ENCODE measurements around the gene UNC79.
"Not testable (repeated sequence)": the region's sequence is repeated elsewhere in the genome, so short reads cannot be mapped to it uniquely, and the experiment has no call there.

The UNC79 gene

GRCh38 chr14:93496856-93497741 lies 66.4 kb downstream of the UNC79 start:
- DNase-seq: no peak

GRCh38 chr14:93510056-93510455 lies 79.3 kb downstream of the UNC79 start:
- no peak for DNase-seq

- no peak for DNase-seq
These were observed 80.3 kb downstream of the UNC79 start for GRCh38 chr14:93511001-93511400.

- no peak for DNase-seq
These were observed 89.4 kb downstream of the UNC79 start for GRCh38 chr14:93520053-93520607.

GRCh38 chr14:93522221-93522620 lies 91.5 kb downstream of the UNC79 start:
- no peak for DNase-seq

- DNase-seq: not testable (repeated sequence)
These were observed 94.5 kb downstream of the UNC79 start for GRCh38 chr14:93525216-93525615.

- no peak for DNase-seq
These were observed 95.1 kb downstream of the UNC79 start for GRCh38 chr14:93525696-93526451.

- no peak for DNase-seq
These were observed 96.5 kb downstream of the UNC79 start for GRCh38 chr14:93527203-93527607.

GRCh38 chr14:93528884-93529558 lies 98.3 kb downstream of the UNC79 start:
- no peak for DNase-seq

- DNase-seq: no peak
These were observed 100.9 kb downstream of the UNC79 start for GRCh38 chr14:93531644-93532043.

- no peak for DNase-seq
These were observed 101.8 kb downstream of the UNC79 start for GRCh38 chr14:93532541-93532940.

GRCh38 chr14:93533437-93533836 lies 102.7 kb downstream of the UNC79 start:
- no peak for DNase-seq

- no peak for DNase-seq
These were observed 103.1 kb downstream of the UNC79 start for GRCh38 chr14:93533842-93534241.

GRCh38 chr14:93535537-93535936 lies 104.8 kb downstream of the UNC79 start:
- no peak for DNase-seq

GRCh38 chr14:93536945-93537344 lies 106.2 kb downstream of the UNC79 start:
- no peak for DNase-seq

- DNase-seq: no peak
These were observed 107.2 kb downstream of the UNC79 start for GRCh38 chr14:93537951-93538350.

GRCh38 chr14:93538413-93538812 lies 107.7 kb downstream of the UNC79 start:
- DNase-seq: no peak

GRCh38 chr14:93540235-93540634 lies 109.5 kb downstream of the UNC79 start:
- no peak for DNase-seq

GRCh38 chr14:93543766-93544165 lies 113.0 kb downstream of the UNC79 start:
- DNase-seq: no peak

GRCh38 chr14:93544212-93544611 lies 113.5 kb downstream of the UNC79 start:
- no peak for DNase-seq

- no peak for DNase-seq
These were observed 115.9 kb downstream of the UNC79 start for GRCh38 chr14:93546642-93547041.

- no peak for DNase-seq
These were observed 117.5 kb downstream of the UNC79 start for GRCh38 chr14:93548102-93548843.
